Right lobe of liver (tissue), 4 donors: ENCODE measurements around the gene EPHB3.

Experiments
- POLR2A ChIP-seq: fragments of 450-650 bp; IDR thresholded peaks from one replicate; pipeline ENCODE4 v1.6.1; 2017; ENCODE audit warnings: antibody characterized with exemption, mild to moderate bottlenecking
- TF ChIP-seq, protein P1 (sequence below), 4 donors: fragments of 200-600 bp in 3 of 4; fragments of 450-650 bp in 1 of 4; IDR thresholded peaks; one replicate each; pipeline versions ENCODE4 v1.5.1 to v1.8.0; 2016 to 2022; ENCODE audit warnings: antibody characterized with exemption in 4 of 4, mild to moderate bottlenecking in 2 of 4
- donor health status: DM: no; HTN: no; CAD: no.
- donor health status: DM: no; HTN: no; CAD: no.
- donor health status: DM: no; HTN: yes; CAD: no.

DNA sequence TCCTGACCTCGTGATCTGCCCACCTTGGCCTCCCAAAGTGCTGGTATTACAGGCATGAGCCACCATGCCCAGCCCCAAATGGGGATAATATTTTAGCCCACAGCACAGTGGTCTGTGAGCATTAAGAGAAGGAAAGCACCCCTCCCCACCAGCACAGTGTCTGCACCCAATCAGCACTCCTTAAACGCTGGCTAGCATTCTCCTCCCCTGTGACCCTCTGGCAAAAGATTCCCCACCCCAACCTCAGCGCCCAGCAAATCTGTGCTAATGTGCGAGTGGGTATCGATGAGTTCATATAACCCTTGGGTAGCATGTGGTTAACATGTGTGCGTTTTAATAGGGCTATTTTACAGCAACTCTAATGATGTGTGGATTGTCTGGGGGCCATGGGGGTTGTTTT lies 18.3 kb upstream of the EPHB3 start:
- TF ChIP-seq POLR2A: no peak
- TF ChIP-seq, protein P1, sequence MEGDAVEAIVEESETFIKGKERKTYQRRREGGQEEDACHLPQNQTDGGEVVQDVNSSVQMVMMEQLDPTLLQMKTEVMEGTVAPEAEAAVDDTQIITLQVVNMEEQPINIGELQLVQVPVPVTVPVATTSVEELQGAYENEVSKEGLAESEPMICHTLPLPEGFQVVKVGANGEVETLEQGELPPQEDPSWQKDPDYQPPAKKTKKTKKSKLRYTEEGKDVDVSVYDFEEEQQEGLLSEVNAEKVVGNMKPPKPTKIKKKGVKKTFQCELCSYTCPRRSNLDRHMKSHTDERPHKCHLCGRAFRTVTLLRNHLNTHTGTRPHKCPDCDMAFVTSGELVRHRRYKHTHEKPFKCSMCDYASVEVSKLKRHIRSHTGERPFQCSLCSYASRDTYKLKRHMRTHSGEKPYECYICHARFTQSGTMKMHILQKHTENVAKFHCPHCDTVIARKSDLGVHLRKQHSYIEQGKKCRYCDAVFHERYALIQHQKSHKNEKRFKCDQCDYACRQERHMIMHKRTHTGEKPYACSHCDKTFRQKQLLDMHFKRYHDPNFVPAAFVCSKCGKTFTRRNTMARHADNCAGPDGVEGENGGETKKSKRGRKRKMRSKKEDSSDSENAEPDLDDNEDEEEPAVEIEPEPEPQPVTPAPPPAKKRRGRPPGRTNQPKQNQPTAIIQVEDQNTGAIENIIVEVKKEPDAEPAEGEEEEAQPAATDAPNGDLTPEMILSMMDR (IDR thresholded peaks at IDR 0.05): no peak
